Heart right ventricle (tissue), 16 donors: ENCODE data around the gene CORO1C. TPM values are rescaled to one million over a fixed set of nuclear protein-coding genes. Genes with fewer than 3 reads are reported as not detected.
"Not testable (repeated sequence)": the region's sequence is repeated elsewhere in the genome, so short reads cannot be mapped to it uniquely, and the experiment has no call there.

ENCODE experiments used
- ATAC-seq, 8 donors: fragments of 200-7000 bp; cut with Tn5 transposase; one replicate each; pipeline ENCODE4 v1.9.1; 2020; ENCODE audit warnings: mild to moderate bottlenecking in 8 of 8, moderate library complexity in 8 of 8, moderate number of reproducible peaks in 1 of 8
- DNase-seq, 2 donors: peaks; one replicate each; pipeline ENCODE4 v3.0.0-alpha.2; 2020
- H3K27ac ChIP-seq, 10 donors: fragments of 200-600 bp; sonication (generic) in 2 of 10; one replicate each; pipeline versions ENCODE4 v1.5.0 to v1.8.0; 2020 to 2022; ENCODE audit warnings: mild to moderate bottlenecking in 3 of 10
- H3K27me3 ChIP-seq, 7 donors: fragments of 200-600 bp; one replicate each; pipeline ENCODE4 v1.8.0; 2021 to 2022; ENCODE audit warnings: mild to moderate bottlenecking in 2 of 7
- H3K36me3 ChIP-seq, 9 donors: fragments of 200-600 bp; sonication (generic) in 1 of 9; one replicate each; pipeline versions ENCODE4 v1.5.0 to v1.8.0; 2020 to 2022; ENCODE audit warnings: mild to moderate bottlenecking in 2 of 9
- H3K4me1 ChIP-seq, 9 donors: fragments of 200-600 bp; sonication (generic) in 1 of 9; one replicate each; pipeline versions ENCODE4 v1.5.0 to v1.8.0; 2020 to 2022; ENCODE audit warnings: mild to moderate bottlenecking in 4 of 9
- H3K4me3 ChIP-seq, 10 donors: fragments of 200-600 bp; sonication (generic) in 2 of 10; one replicate each; pipeline versions ENCODE4 v1.5.0 to v1.8.0; 2020 to 2022; ENCODE audit warnings: mild to moderate bottlenecking in 7 of 10, moderate library complexity in 2 of 10
- H3K9me3 ChIP-seq, 11 donors: fragments of 200-600 bp in 10 of 11; sonication (generic) in 2 of 11; one replicate each; pipeline versions ENCODE4 v1.5.0 to v1.8.0; 2013 to 2022; ENCODE audit warnings: mild to moderate bottlenecking in 2 of 11, control low read depth in 1 of 11, moderate library complexity in 1 of 11
- WGBS, 2 donors: extraction: QIAGEN DNeasy Blood & Tissue Kit; methylation state at CpG; one replicate each; pipeline ENCODE4 v1.1.7; 2013; ENCODE audit warnings: inconsistent platforms in 1 of 2; 5-methylcytosine and 5-hydroxymethylcytosine counted together
- intact Hi-C, 10 donors: fragments of 100-400 bp; cut with DNase I; formaldehyde crosslinking; loops; one replicate each; pipeline versions ENCODE4 v1.11.1 to v1.14.2; 2022
- polyA plus RNA-seq, 2 donors: library from polyadenylated mRNA; stranded (reverse); fragments of 200-250 nt; gene quantifications; one replicate each; pipeline ENCODE4 v1.2.3, GENCODE V29; 2013
- total RNA-seq, 10 donors: library from RNA; stranded (reverse); fragmentation: NEBNext Ultra II Directional in 3 of 10; extraction: Animal tissue kit (Norgen Biotek cat#: 25700) in 3 of 10; gene quantifications; one replicate each; pipeline versions ENCODE4 v1.2.1 to v1.2.4, GENCODE V29; 2021 to 2023
- TF ChIP-seq, protein P1 (sequence below), 9 donors: fragments of 200-600 bp; sonication (generic) in 2 of 9; IDR thresholded peaks; one replicate each; pipeline versions ENCODE4 v1.5.0 to v1.8.0; 2021 to 2022; ENCODE audit warnings: antibody characterized with exemption in 9 of 9, mild to moderate bottlenecking in 5 of 9, moderate library complexity in 1 of 9
- donor health status: Arrhythmogenic right ventricular cardiomyopathy.
- donor health status: ischemic (EF 13 %, LVEDD 7.1; RV severe dilation, severe dysfunction).
- donor health status: healthy with polysubstance abuse.
- donor health status: DM: no; HTN: yes; CAD: no.
- donor health status: DM: no; HTN: no; CAD: no.
- donor health status: ischemic (EF 25% LVEDD 6.9; RV normal size, moderate dysfunction).
- donor health status: ischemic (EF 25% LVEDD 5.7; RV mildly dilated, moderate dysfunction).
- donor health status: healthy.
- donor health status: DM: yes; HTN: yes; CAD: no.
- donor health status: Ischemic cardiomyopathy.
- donor health status: ischemic (EF 35%, LVEDD 5.7; RV mildly dilated, moderate dysfunction).
- donor health status: nonischemic (EF 11% LVEDD 7.7; RV severe dilation, severe dysfunction).
- donor health status: DM: yes; HTN: yes; CAD: no.
- donor health status: PGD.
- donor health status: ischemic (EF 29% LVEDD 5.4; RV normal size, mild dysfunction).
- donor health status: nonischemic (EF 23%, LVEDD 6.1; RV moderate dilation, normal function).

Gene CORO1C
- total and polyA plus RNA-seq, 12 donors: 25.5 to 88.6 (median 58.2) TPM

DNA sequence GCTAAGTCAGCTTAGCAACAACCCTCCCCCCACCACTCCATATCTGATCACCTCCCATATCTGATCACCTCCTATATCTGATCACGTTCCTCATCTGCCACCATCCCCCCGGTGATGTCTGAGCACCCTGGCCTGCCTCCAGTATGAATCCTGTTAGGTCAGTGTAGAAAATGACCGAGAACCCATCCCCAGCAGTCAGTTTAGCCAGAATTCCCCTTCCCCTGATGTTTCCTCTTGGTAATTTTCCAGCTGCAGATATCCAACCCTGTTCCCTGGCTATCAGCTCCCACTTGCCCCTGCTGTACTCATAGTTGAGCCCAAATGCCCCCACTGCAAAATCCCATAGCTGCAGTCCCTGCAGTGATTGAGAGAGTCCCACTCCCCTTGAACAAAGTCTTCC is 110.2 kb downstream of the CORO1C start:
- Histone ChIP-seq H3K27me3 (no peaks in the 10 kb centered on the region), H3K4me1 (peaks cover 0 to 61% (median 14%) of the 10 kb centered on the region in 9 donors), H3K36me3 (peaks cover 0 to 38% (median 0%) of the 10 kb centered on the region in 9 donors), H3K27ac (peak overlapping the region in 1 of 10 donors; percentile 53), H3K4me3 (no peak overlapping the region), H3K9me3 (no peaks in the 10 kb centered on the region)
- DNase-seq: no peak
- TF ChIP-seq, protein P1, sequence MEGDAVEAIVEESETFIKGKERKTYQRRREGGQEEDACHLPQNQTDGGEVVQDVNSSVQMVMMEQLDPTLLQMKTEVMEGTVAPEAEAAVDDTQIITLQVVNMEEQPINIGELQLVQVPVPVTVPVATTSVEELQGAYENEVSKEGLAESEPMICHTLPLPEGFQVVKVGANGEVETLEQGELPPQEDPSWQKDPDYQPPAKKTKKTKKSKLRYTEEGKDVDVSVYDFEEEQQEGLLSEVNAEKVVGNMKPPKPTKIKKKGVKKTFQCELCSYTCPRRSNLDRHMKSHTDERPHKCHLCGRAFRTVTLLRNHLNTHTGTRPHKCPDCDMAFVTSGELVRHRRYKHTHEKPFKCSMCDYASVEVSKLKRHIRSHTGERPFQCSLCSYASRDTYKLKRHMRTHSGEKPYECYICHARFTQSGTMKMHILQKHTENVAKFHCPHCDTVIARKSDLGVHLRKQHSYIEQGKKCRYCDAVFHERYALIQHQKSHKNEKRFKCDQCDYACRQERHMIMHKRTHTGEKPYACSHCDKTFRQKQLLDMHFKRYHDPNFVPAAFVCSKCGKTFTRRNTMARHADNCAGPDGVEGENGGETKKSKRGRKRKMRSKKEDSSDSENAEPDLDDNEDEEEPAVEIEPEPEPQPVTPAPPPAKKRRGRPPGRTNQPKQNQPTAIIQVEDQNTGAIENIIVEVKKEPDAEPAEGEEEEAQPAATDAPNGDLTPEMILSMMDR (IDR thresholded peaks at IDR 0.05): no peak
- intact Hi-C loops: no loop called here
- no peak for ATAC-seq
- 44 to 60% methylated on average over 3 of the region's 3 CpGs for WGBS, 2 donors

DNA sequence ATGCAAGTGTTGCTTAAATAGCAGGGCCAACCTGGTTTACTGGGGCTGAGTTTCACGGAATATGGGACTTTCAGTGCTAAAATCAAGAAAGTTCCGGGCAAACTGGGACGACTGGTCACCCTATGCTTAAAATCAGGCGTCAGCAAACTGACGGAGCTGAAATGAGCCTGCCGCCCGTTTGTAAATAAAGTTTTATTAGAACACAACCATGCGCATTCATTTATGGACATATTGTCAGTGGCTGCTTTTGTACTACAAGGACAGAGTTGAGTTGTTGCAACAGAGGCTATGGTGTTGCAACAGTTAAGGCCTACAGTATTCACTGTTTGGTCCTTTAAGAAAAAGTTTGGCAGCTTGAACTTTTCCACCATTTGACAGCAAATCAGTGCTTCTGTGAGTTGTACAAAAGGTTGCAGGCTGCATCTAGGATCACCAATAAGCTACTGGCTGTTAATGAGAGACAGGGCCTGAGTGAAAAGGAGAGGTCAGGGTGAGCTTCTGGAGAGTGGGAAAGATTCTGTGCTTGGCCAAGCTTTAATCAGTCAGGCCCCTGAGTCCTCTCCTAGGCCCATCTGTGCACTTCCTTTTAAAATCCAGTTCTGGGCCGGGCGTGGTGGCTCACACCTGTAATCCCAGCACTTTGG is 111.0 kb downstream of the CORO1C start:
- Histone ChIP-seq H3K27ac (peak overlapping the region in 1 of 10 donors; percentile 53), H3K4me1 (peaks cover 0 to 60% (median 14%) of the 10 kb centered on the region in 9 donors), H3K27me3 (no peaks in the 10 kb centered on the region), H3K36me3 (peaks cover 0 to 32% (median 0%) of the 10 kb centered on the region in 9 donors), H3K9me3 (peaks cover 0 to 8% (median 0%) of the 10 kb centered on the region in 11 donors), H3K4me3 (no peak overlapping the region)
- TF ChIP-seq, protein P1 (IDR thresholded peaks at IDR 0.05): no peak
- WGBS, 2 donors: 93 to 96% methylated on average over 10 of the region's 10 CpGs
- DNase-seq (no peak), ATAC-seq (no peak)
- intact Hi-C loops: no loop called here

DNA sequence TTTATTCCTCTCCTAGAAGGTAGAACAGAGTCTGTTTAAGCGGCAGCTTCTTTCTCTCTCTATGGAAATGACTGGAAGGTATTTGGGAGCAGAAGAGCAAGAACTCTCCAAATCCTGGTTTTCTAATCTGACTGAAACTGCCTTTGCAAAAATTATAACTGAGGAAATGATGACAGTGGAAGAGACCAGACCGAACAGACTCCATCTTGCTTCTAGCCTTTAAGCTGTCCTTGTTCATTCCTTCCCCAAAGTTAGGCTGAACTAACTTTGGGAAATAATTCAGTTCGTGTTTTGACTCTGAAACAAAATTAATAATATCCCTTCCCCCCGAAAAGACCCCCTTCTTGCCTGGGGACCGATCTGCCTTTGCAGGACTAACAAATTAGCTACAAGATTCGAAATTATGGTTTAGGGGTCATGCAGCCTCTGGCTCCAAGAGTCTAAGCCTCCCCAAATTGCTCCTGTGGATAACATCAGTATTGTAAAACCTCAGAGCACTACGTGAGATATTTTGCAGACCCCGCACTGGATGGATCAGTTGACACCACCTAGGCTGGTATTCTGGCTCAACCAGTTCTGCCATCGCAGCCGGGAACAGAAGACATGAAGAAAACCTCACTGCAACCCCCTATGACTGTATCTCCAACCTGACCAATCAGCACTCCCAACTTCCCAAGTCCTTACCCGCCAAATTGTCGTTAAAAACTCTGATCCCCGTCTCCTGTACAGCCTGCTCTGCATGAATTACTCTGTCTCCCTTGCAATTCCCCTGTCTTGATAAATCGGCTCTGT is 111.8 kb downstream of the CORO1C start:
- DNase-seq: no peak
- Histone ChIP-seq H3K36me3 (peaks cover 0 to 32% (median 0%) of the 10 kb centered on the region in 9 donors), H3K9me3 (peaks cover 0 to 8% (median 0%) of the 10 kb centered on the region in 11 donors), H3K27me3 (no peaks in the 10 kb centered on the region), H3K4me1 (peaks cover 0 to 60% (median 14%) of the 10 kb centered on the region in 9 donors), H3K4me3 (no peak overlapping the region), H3K27ac (peak overlapping the region in 1 of 10 donors; percentile 53)
- TF ChIP-seq, protein P1 (IDR thresholded peaks at IDR 0.05): no peak
- ATAC-seq: no peak
- intact Hi-C loops: loop anchor here in 6 of 10 donors (2.0 to 10.0 kb wide), 4 partner anchors 47 to 475 kb away; partner anchors contain the start of genes ISCU (in 2 of the 6), ALKBH2 (in 1 of the 6) and UNG (in 1 of the 6)
- WGBS, 2 donors: 88 to 89% methylated on average over 14 of the region's 14 CpGs

DNA sequence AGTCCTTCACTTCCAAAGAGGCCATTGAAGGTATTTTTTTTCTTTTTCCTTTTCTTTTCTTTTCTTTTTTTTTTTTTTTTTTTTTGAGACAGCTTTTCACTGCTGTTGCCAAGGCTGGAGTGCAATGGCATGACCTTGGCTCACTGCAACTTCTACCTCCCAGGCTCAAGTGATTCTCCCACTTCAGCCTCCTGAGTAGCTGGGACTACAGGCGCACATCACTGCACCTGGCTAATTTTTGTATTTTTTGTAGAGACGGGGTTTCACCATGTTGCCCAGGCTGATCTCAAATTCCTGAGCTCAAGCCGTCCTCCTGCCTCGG is 112.4 kb downstream of the CORO1C start:
- WGBS, 2 donors: 89 to 93% methylated on average over 4 of the region's 4 CpGs
- Histone ChIP-seq H3K4me1 (peaks cover 0 to 61% (median 14%) of the 10 kb centered on the region in 9 donors), H3K36me3 (peaks cover 0 to 27% (median 0%) of the 10 kb centered on the region in 9 donors)
- intact Hi-C loops: loop anchor here in 7 of 10 donors (1.0 to 10.0 kb wide), 5 partner anchors 47 to 476 kb away; partner anchors contain the start of genes ISCU (in 2 of the 7), ALKBH2 (in 1 of the 7) and UNG (in 1 of the 7)
- DNase-seq, ATAC-seq, H3K27ac ChIP-seq, H3K4me3 ChIP-seq, H3K27me3 ChIP-seq, H3K9me3 ChIP-seq: not testable (repeated sequence)
